ENCODE results near the gene PIGR. TPM values are rescaled to one million over a fixed set of nuclear protein-coding genes. Genes with fewer than 3 reads are reported as not detected.
A peak's percentile ranks its signal among the peaks of the same experiment; 100 is the strongest.

The PIGR gene
- total and polyA plus RNA-seq, 3 experiments from 2014 or later, result 0.04 to 0.33 TPM; not detected in 1

- Histone ChIP-seq H3K4me3 (ENCODE audit: low read length) (no peak overlapping the region), H3K4me1 (ENCODE audit: insufficient read depth, low read length) (no peaks in the 10 kb centered on the region), H3K36me3 (ENCODE audit: insufficient read depth, low read length) (no peaks in the 10 kb centered on the region), H3K27me3 (ENCODE audit: insufficient read depth, low read length, poor library complexity, severe bottlenecking) (no peaks in the 10 kb centered on the region), H3K9me3 (ENCODE audit: low read length) (no peaks in the 10 kb centered on the region), H3K27ac (ENCODE audit: low read depth, low read length) (no peak overlapping the region)
- POLR2A ChIA-PET, result no interaction called here
- Mint-ChIP-seq H3K27me3 (no peaks in the 10 kb centered on the region), H3K4me3 (peak overlapping the region in 1 of 7 donors; percentile 76), H3K9me3 (no peaks in the 10 kb centered on the region), H3K27ac (no peak overlapping the region), H3K4me1 (no peaks in the 10 kb centered on the region), H3K36me3 (no peaks in the 10 kb centered on the region)
- no peak for DNase-seq
- CTCF ChIA-PET, result no interaction called here
These were observed 9.5 kb upstream of the PIGR start for GRCh38 chr1:206955476-206956451.

- H3K4me1 Mint-ChIP-seq, result no peaks in the 10 kb centered on the region
- ChIA-PET POLR2A (no interaction called here), CTCF (interaction anchor here (0.9 to 1.1 kb wide), 3 partner anchors 9 to 42 kb away, joined by 3 read pairs; partner anchors contain the start of gene FCAMR)
- peaks cover 0 to 1% (median 0%) of the 10 kb centered on the region in 3 donors for H3K36me3 Mint-ChIP-seq
- no peak for DNase-seq
- Histone ChIP-seq H3K4me3 (ENCODE audit: low read length) (no peak overlapping the region), H3K27me3 (ENCODE audit: insufficient read depth, low read length, poor library complexity, severe bottlenecking) (no peaks in the 10 kb centered on the region), H3K36me3 (ENCODE audit: insufficient read depth, low read length) (no peaks in the 10 kb centered on the region), H3K27ac (ENCODE audit: low read depth, low read length) (no peak overlapping the region), H3K4me1 (ENCODE audit: insufficient read depth, low read length) (no peaks in the 10 kb centered on the region), H3K9me3 (ENCODE audit: low read length) (no peaks in the 10 kb centered on the region)
- peaks cover 0 to 2% (median 0%) of the 10 kb centered on the region in 5 donors for H3K9me3 Mint-ChIP-seq
- H3K27ac Mint-ChIP-seq, result peak overlapping the region in 2 of 8 donors; percentile 1 to 4
- H3K4me3 Mint-ChIP-seq, result no peak overlapping the region
- no peaks in the 10 kb centered on the region for H3K27me3 Mint-ChIP-seq
These were observed 8.4 kb upstream of the PIGR start for GRCh38 chr1:206954459-206955342.

GRCh38 chr1:206953626-206954025, 7.4 kb upstream of the PIGR start:
- Histone ChIP-seq H3K27me3 (ENCODE audit: insufficient read depth, low read length, poor library complexity, severe bottlenecking) (no peaks in the 10 kb centered on the region), H3K36me3 (ENCODE audit: insufficient read depth, low read length) (no peaks in the 10 kb centered on the region), H3K4me1 (ENCODE audit: insufficient read depth, low read length) (no peaks in the 10 kb centered on the region), H3K9me3 (ENCODE audit: low read length) (no peaks in the 10 kb centered on the region), H3K4me3 (ENCODE audit: low read length) (no peak overlapping the region), H3K27ac (ENCODE audit: low read depth, low read length) (no peak overlapping the region)
- peaks cover 0 to 1% (median 0%) of the 10 kb centered on the region in 3 donors for H3K36me3 Mint-ChIP-seq
- ChIA-PET POLR2A (no interaction called here), CTCF (interaction anchor here (0.9 kb wide), 2 partner anchors 8 to 41 kb away, joined by 3 read pairs; no protein-coding TSS in a partner anchor)
- H3K4me1 Mint-ChIP-seq, result no peaks in the 10 kb centered on the region
- peaks cover 0 to 2% (median 0%) of the 10 kb centered on the region in 5 donors for H3K9me3 Mint-ChIP-seq
- peaks cover 0 to 1% of the 10 kb centered on the region in 2 donors for H3K27me3 Mint-ChIP-seq
- H3K27ac Mint-ChIP-seq, result no peak overlapping the region
- no peak for DNase-seq
- no peak overlapping the region for H3K4me3 Mint-ChIP-seq

DNA sequence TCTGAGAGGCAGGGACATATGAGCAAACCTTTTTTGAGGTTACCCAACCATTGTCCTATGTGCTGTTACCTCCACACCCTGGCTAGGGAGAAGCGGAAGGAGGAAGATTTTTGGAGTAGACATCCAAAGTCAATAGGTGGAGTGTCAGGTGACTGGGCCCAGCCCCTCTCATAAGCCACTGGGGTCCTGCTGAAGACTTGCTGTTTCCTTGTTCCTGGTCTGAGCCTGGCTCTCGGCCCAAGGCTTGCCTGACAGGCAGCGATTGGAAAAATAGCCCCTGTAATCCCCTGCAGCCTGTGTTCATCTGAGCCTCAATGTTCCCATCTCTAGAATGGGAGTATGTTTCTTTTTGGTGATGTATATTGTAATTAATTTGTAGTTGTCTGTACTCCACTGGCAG, 6.9 kb upstream of the PIGR start:
- no peak for DNase-seq
- Mint-ChIP-seq H3K4me3 (no peak overlapping the region), H3K36me3 (peaks cover 0 to 1% (median 0%) of the 10 kb centered on the region in 3 donors), H3K4me1 (no peaks in the 10 kb centered on the region), H3K27ac (no peak overlapping the region), H3K9me3 (peaks cover 0 to 2% (median 0%) of the 10 kb centered on the region in 5 donors), H3K27me3 (peaks cover 0 to 1% of the 10 kb centered on the region in 2 donors)
- CTCF ChIA-PET, result no interaction called here
- Histone ChIP-seq H3K4me3 (ENCODE audit: low read length) (no peak overlapping the region), H3K4me1 (ENCODE audit: insufficient read depth, low read length) (no peaks in the 10 kb centered on the region), H3K27ac (ENCODE audit: low read depth, low read length) (no peak overlapping the region), H3K9me3 (ENCODE audit: low read length) (no peaks in the 10 kb centered on the region), H3K36me3 (ENCODE audit: insufficient read depth, low read length) (no peaks in the 10 kb centered on the region), H3K27me3 (ENCODE audit: insufficient read depth, low read length, poor library complexity, severe bottlenecking) (no peaks in the 10 kb centered on the region)
- POLR2A ChIA-PET, result no interaction called here

DNA sequence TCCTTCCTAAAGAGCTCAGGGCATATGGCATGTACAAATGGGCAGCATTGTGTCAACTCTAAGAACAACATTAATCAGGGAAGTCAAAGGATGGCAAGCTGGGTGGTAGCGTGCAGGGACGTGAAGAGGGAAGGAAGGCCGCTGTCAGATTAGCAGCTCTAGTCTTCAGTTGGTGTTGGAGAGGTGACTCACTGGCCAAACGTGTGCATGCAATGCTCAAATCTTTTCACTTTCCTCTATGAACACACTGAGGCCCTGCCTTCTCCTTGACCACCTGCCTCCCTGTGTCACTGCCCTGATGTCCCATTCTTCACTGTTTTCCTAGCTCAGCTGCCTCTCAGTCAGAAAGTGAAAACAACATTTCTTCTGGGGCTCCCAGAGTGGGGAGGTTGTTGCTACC, 5.9 kb upstream of the PIGR start:
- H3K4me1 ChIP-seq (ENCODE audit: insufficient read depth, low read length), result no peaks in the 10 kb centered on the region
- H3K4me3 ChIP-seq (ENCODE audit: low read length), result no peak overlapping the region
- ChIA-PET POLR2A (no interaction called here), CTCF (interaction anchor here (1.3 to 1.7 kb wide), 2 partner anchors 30 to 40 kb away, joined by 3 to 6 read pairs; no protein-coding TSS in a partner anchor)
- no peaks in the 10 kb centered on the region for H3K36me3 ChIP-seq (ENCODE audit: insufficient read depth, low read length)
- DNase-seq, result no peak
- Mint-ChIP-seq H3K4me3 (no peak overlapping the region), H3K27ac (peak overlapping the region in 1 of 8 donors; percentile 14), H3K27me3 (peaks cover 0 to 2% of the 10 kb centered on the region in 2 donors), H3K4me1 (peaks cover 0 to 3% (median 3%) of the 10 kb centered on the region in 3 donors), H3K36me3 (peaks cover 0 to 1% (median 0%) of the 10 kb centered on the region in 3 donors), H3K9me3 (peaks cover 0 to 2% (median 0%) of the 10 kb centered on the region in 5 donors)
- H3K27ac ChIP-seq (ENCODE audit: low read depth, low read length), result no peak overlapping the region
- no peaks in the 10 kb centered on the region for H3K9me3 ChIP-seq (ENCODE audit: low read length)
- no peaks in the 10 kb centered on the region for H3K27me3 ChIP-seq (ENCODE audit: insufficient read depth, low read length, poor library complexity, severe bottlenecking)

DNA sequence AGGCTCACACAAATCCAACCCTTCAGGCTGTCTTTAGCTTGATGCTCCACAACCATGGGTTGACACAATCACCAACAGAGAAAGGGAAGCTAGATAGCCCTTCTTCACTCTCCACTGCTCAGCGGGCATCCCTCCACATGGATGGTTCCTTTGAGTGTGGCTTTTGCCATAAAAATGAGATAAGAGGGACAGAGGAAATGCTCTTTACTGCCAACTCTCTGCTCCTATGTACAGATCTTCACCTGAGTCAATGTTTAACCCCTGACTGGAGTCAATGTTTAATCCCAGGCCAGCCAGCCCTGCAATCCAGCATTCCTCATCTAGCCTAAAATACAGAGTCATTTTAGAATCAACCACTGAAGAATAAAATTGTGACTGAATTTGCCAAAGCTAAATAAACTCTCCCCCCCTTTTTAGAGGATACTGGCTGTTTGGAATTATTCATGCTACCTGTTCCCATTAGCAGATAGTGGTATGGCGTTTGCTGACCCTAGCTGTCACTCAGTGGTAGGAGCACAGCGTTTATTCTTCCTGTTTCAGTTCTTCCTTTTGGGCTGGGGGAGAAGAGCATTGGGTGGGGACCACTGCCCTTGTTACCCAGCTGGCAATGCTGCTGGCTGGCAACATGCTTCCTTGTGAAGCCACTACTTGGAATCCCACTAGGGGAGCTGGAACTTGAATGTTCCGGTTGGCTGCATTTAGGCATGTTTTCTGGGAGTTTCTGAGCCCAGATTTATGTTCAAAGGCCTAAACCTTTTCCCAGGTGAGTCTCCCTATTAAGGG, 5.2 kb upstream of the PIGR start:
- peaks cover 0 to 6% (median 5%) of the 10 kb centered on the region in 3 donors for H3K4me1 Mint-ChIP-seq
- CTCF ChIA-PET, result interaction anchor here (1.3 to 1.7 kb wide), 2 partner anchors 31 to 39 kb away, joined by 3 to 6 read pairs; no protein-coding TSS in a partner anchor
- H3K4me3 Mint-ChIP-seq, result no peak overlapping the region
- H3K27me3 Mint-ChIP-seq, result peaks cover 0 to 3% of the 10 kb centered on the region in 2 donors
- no peak overlapping the region for H3K4me3 ChIP-seq (ENCODE audit: low read length)
- no peak for DNase-seq
- peaks cover 0 to 1% (median 0%) of the 10 kb centered on the region in 3 donors for H3K36me3 Mint-ChIP-seq
- no peaks in the 10 kb centered on the region for H3K4me1 ChIP-seq (ENCODE audit: insufficient read depth, low read length)
- peak overlapping the region in 1 of 8 donors; percentile 1 for H3K27ac Mint-ChIP-seq
- POLR2A ChIA-PET, result no interaction called here
- no peaks in the 10 kb centered on the region for H3K36me3 ChIP-seq (ENCODE audit: insufficient read depth, low read length)
- H3K9me3 ChIP-seq (ENCODE audit: low read length), result no peaks in the 10 kb centered on the region
- H3K27me3 ChIP-seq (ENCODE audit: insufficient read depth, low read length, poor library complexity, severe bottlenecking), result no peaks in the 10 kb centered on the region
- peaks cover 0 to 2% (median 0%) of the 10 kb centered on the region in 5 donors for H3K9me3 Mint-ChIP-seq
- no peak overlapping the region for H3K27ac ChIP-seq (ENCODE audit: low read depth, low read length)

DNA sequence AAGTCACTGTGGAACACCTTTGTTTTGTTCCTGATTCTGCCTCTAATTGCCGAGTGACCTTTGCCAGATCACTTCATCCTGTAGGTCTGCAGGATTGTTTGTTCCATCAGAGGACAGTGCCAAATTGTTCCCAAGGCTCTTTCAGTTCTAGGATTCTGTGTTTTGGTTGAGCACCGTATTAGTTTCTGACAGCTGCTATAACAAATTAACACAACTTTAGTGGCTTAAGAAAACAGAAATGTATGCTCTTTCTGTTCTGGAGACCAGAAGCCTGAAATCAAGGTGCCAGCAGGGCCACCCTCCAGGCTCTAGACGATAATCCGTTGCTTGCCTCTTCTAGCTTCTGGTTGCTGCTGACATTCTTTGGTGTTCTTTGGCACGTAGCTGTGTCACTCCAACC, 3.4 kb upstream of the PIGR start:
- Histone ChIP-seq H3K27me3 (ENCODE audit: insufficient read depth, low read length, poor library complexity, severe bottlenecking) (no peaks in the 10 kb centered on the region), H3K4me1 (ENCODE audit: insufficient read depth, low read length) (peaks cover under 1% of the 10 kb centered on the region), H3K9me3 (ENCODE audit: low read length) (no peaks in the 10 kb centered on the region), H3K27ac (ENCODE audit: low read depth, low read length) (no peak overlapping the region), H3K4me3 (ENCODE audit: low read length) (no peak overlapping the region), H3K36me3 (ENCODE audit: insufficient read depth, low read length) (no peaks in the 10 kb centered on the region)
- peaks cover 0 to 2% (median 0%) of the 10 kb centered on the region in 5 donors for H3K9me3 Mint-ChIP-seq
- DNase-seq, result no peak
- ChIA-PET POLR2A (no interaction called here), CTCF (no interaction called here)
- peak overlapping the region in 1 of 8 donors; percentile 81 for H3K27ac Mint-ChIP-seq
- H3K4me3 Mint-ChIP-seq, result no peak overlapping the region
- H3K27me3 Mint-ChIP-seq, result peaks cover 1 to 5% of the 10 kb centered on the region in 2 donors
- H3K4me1 Mint-ChIP-seq, result peaks cover 5 to 16% (median 13%) of the 10 kb centered on the region in 3 donors
- peaks cover 0 to 1% (median 0%) of the 10 kb centered on the region in 3 donors for H3K36me3 Mint-ChIP-seq

Measured in CD8-positive, alpha-beta memory T cell (primary cell).